AG04449 (cell line): ENCODE measurements around the gene PXDN.

Source experiments
- CTCF ChIA-PET: fragments of 350-600 bp; formaldehyde crosslinking; extraction: SDS; loops from one replicate; lab custom pipeline; 2021; ENCODE audit warnings: antibody characterized with exemption; lab: Yijun Ruan, JAX
- POLR2A ChIA-PET: fragments of 400-600, 350-600 bp; formaldehyde crosslinking; extraction: SDS; loops from one replicate; lab custom pipeline; 2020; ENCODE audit warnings: antibody characterized with exemption, inconsistent platforms; lab: Yijun Ruan, JAX
- DNase-seq: peaks from one replicate; pipeline ENCODE4 v3.0.0-alpha.2; 2010; ENCODE audit warnings: low read depth, low spot score
- H3K4me3 ChIP-seq: 2 replicates; pipeline ENCODE4 v1.5.1; 2011; ENCODE audit warnings: low read depth, mild to moderate bottlenecking, control low read depth, low read length
- TF ChIP-seq, protein P1 (sequence below): IDR thresholded peaks from one replicate; pipeline ENCODE4 v1.5.1; 2011; ENCODE audit warnings: mild to moderate bottlenecking, moderate library complexity, low read length, control low read depth, inconsistent platforms; ENCODE audit not compliant: insufficient read depth; ENCODE audit errors: missing control alignments

PXDN gene

DNA sequence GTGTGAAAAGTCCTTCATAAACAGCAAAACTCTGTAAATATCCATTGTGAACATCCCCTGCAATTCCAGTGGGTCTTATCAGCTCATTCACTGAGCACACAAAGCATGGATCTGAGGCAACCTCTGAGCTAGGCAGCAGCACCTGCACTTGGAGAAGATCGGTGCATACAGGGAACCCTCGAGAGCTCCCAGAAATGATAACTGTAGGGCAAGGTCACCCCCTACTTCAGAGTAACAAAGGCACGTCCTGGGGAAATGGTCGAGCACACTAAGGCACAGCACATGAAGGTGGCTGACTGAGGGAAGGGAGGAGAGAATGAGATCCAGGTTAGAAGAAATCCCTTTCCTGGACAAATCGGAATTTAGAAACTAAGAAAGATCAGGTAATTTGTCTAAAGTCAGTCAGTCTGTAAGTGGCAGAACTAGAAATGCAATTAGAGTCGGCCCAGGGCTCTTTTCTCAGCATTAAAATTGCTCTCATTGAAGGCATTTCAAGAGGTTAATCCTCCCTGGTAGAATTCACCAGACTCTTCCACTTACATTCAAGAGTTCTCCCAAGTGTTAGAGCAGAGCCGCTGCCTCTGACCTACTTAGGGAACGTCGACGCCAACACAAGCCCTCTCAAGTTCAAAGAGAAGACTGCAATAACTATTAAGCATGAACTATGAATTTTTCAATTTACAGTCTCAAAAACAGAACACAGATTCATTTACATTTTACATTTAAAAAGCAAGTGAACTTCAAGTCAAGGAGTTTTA lies 45.9 kb downstream of the PXDN start:
- ChIA-PET POLR2A (no interaction called here), CTCF (interaction anchor here (2.5 kb wide), 1 partner anchor 53 kb away, joined by 11 read pairs; no protein-coding TSS in a partner anchor)
- DNase-seq = no peak
- TF ChIP-seq, protein P1, sequence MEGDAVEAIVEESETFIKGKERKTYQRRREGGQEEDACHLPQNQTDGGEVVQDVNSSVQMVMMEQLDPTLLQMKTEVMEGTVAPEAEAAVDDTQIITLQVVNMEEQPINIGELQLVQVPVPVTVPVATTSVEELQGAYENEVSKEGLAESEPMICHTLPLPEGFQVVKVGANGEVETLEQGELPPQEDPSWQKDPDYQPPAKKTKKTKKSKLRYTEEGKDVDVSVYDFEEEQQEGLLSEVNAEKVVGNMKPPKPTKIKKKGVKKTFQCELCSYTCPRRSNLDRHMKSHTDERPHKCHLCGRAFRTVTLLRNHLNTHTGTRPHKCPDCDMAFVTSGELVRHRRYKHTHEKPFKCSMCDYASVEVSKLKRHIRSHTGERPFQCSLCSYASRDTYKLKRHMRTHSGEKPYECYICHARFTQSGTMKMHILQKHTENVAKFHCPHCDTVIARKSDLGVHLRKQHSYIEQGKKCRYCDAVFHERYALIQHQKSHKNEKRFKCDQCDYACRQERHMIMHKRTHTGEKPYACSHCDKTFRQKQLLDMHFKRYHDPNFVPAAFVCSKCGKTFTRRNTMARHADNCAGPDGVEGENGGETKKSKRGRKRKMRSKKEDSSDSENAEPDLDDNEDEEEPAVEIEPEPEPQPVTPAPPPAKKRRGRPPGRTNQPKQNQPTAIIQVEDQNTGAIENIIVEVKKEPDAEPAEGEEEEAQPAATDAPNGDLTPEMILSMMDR = no peak
- H3K4me3 ChIP-seq = no peak overlapping the region

DNA sequence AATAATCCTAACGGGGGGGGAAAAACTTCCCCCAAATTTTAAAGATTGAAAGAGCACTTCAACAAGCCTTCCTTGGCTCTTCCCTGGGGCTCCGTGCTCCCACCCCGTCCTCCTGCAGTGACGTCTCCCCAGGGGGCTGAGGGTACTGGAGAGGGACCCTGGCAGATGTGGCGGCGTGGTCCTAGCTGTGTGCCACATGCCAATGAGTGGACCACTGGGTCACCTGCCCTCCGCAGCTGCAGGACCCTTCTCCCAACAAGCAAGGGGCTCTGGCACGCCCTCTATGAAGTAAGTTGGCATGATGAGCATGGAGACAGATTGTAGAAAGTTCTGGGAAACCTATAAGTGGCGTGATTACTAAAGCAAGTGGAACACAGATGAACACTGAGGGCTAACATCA lies 46.7 kb downstream of the PXDN start:
- CTCF ChIA-PET = interaction anchor here (1.9 to 2.5 kb wide), 2 partner anchors 11 to 53 kb away, joined by 9 to 11 read pairs; no protein-coding TSS in a partner anchor

DNA sequence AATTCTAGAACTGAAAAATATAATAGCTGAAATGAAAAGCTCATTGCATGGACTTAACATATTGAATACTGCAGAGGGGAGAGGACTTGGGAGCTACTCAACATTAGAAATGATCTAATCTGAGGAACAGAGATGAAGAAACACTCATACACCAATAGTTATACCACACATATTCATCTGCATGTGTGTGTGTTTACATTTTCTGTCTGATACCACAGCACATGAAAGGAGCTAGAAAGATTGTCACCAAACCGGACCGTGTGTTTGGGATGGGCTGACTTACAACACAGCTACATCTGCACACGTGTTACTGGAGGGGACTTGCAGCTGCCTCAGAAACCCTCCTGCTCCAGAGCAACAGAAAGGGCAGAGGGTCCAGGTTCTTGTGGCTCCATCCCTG lies 47.8 kb downstream of the PXDN start:
- no peak overlapping the region for H3K4me3 ChIP-seq
- ChIA-PET CTCF (interaction anchor here (1.0 to 2.5 kb wide), 4 partner anchors 12 to 55 kb away, joined by 3 to 11 read pairs (median 6); no protein-coding TSS in a partner anchor), POLR2A (no interaction called here)

More for the DNA sequence above, 46.7 kb downstream of the PXDN start:
- DNase-seq = no peak
- POLR2A ChIA-PET = interaction anchor here (0.6 kb wide), 1 partner anchor 31 kb away, joined by 3 read pairs; no protein-coding TSS in a partner anchor
- no peak overlapping the region for H3K4me3 ChIP-seq
- TF ChIP-seq, protein P1 = no peak

DNA sequence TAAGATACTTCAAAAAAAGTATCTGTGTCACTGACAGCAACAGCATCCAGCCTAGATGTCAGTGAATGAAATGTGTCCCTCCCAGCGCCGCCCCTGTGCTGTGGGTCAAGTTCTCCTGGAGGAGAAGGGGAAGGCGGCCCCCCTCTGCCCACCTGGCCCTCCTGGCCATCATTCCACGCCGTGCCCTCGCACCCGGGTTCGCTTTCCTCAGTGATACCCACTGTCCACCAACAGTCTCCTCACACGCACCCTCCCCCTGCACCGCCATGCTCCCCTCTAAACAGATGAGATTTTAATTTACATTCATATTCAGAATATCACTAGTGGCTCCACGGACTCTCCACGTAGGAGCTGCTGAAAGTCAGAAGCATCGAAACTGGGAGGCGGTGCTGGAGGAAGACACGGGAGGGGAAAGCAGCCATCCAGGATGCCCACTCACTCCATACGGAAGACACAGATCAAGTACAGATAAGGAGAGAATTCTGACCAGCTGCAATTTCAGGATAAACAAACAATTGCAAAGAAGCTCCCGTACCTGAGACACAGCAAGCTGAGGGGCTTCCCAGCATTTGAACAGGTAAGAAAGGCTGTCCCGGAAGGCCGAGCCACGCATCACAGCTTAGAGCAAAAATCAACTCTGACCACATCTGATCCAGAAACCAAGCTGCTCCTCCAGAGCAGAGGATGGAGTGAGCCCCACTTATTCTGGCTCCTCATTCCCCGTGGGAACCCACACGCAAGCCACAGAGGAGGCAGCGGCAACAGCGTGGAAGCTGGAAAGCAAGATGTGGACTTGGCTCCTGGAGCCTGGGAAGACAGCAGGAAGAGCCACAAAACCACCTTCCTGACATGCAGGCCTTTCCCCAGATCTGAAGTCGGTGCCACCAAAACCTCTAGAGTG lies 49.7 kb downstream of the PXDN start:
- CTCF ChIA-PET = no interaction called here
- POLR2A ChIA-PET = interaction anchor here (0.6 kb wide), 1 partner anchor 56 kb away, joined by 3 read pairs; no protein-coding TSS in a partner anchor
- no peak overlapping the region for H3K4me3 ChIP-seq
- TF ChIP-seq, protein P1 = no peak
- no peak for DNase-seq

More for the DNA sequence above, 47.8 kb downstream of the PXDN start:
- TF ChIP-seq, protein P1 = no peak
- no peak for DNase-seq

DNA sequence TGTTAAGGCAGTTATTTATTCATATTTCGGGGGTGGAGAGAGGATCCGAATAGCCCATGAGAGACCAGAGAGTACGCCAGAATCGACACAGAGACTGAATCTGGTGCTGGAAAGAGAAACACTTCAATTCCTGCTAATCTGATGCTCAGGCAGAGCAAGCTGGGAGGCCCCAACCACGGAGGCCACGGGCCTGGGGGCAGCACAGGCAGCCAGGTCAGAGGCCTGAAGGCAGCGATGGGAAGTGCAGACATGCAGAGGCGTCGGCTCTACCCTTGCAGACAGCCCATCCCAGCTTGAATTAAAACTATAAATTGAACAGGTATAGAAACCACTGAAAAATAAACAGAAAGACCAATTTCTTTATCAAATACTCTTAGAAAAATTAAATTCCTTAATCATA lies 50.6 kb downstream of the PXDN start:
- DNase-seq = no peak
- no peak overlapping the region for H3K4me3 ChIP-seq
- TF ChIP-seq, protein P1 = no peak
- ChIA-PET POLR2A (no interaction called here), CTCF (no interaction called here)
